GM23338 (cell line): ENCODE measurements around the gene MYO18B. TPM values are rescaled to one million over a fixed set of nuclear protein-coding genes. Genes with fewer than 3 reads are reported as not detected.

Experiments
- ATAC-seq: fragments of 200-7000 bp; cut with Tn5 transposase; 3 replicates; pipeline ENCODE4 v1.9.1; 2020
- DNase-seq: peaks from one replicate; pipeline ENCODE4 v3.0.0-alpha.2; 2015; ENCODE audit warnings: low spot score
- H2AFZ ChIP-seq: fragments of 200-600 bp; sonication (generic); 2 replicates; pipeline ENCODE4 v1.8.0; 2016; ENCODE audit warnings: antibody characterized with exemption, mild to moderate bottlenecking, moderate library complexity
- H3F3A ChIP-seq: fragments of 200-600 bp; sonication (generic); replicated peaks from 2 replicates; pipeline ENCODE4 v1.8.0; 2017; ENCODE audit warnings: antibody characterized with exemption, mixed run types, low read depth
- H3K27ac ChIP-seq: fragments of 200-600 bp; sonication (generic); 2 replicates; pipeline ENCODE4 v1.6.1; 2016; ENCODE audit warnings: low read depth
- H3K27me3 ChIP-seq: fragments of 200-600 bp; sonication (generic); 2 replicates; pipeline ENCODE4 v1.8.0; 2016; ENCODE audit warnings: mild to moderate bottlenecking, mixed run types, moderate library complexity; ENCODE audit not compliant: insufficient read depth
- H3K36me3 ChIP-seq: fragments of 200-600 bp; sonication (generic); 2 replicates; pipeline ENCODE4 v1.8.0; 2016; ENCODE audit warnings: mild to moderate bottlenecking; ENCODE audit not compliant: insufficient read depth
- H3K4me1 ChIP-seq: fragments of 200-600 bp; sonication (generic); 2 replicates; pipeline ENCODE4 v1.8.0; 2016; ENCODE audit warnings: mild to moderate bottlenecking, moderate library complexity; ENCODE audit not compliant: insufficient read depth
- H3K4me2 ChIP-seq: fragments of 200-600 bp; sonication (generic); 2 replicates; pipeline ENCODE4 v1.7.1; 2017; ENCODE audit warnings: mixed run types
- H3K4me3 ChIP-seq: fragments of 200-600 bp; sonication (generic); 2 replicates; pipeline ENCODE4 v1.6.1; 2016; ENCODE audit warnings: mixed run types
- H3K79me2 ChIP-seq: fragments of 200-600 bp; sonication (generic); replicated peaks from 2 replicates; pipeline ENCODE4 v1.8.0; 2017; ENCODE audit warnings: mild to moderate bottlenecking; ENCODE audit not compliant: insufficient read depth
- H3K9me2 ChIP-seq: fragments of 200-600 bp; sonication (generic); 2 replicates; pipeline ENCODE4 v1.8.0; 2017; ENCODE audit not compliant: insufficient read depth
- H4K20me1 ChIP-seq: fragments of 200-600 bp; sonication (generic); replicated peaks from 2 replicates; pipeline ENCODE4 v1.8.0; 2017; ENCODE audit warnings: mild to moderate bottlenecking; ENCODE audit not compliant: insufficient read depth
- H3K27ac Mint-ChIP-seq: 2 replicates; pipeline ENCODE4 v1.8.0; 2020; ENCODE audit warnings: inconsistent platforms, mild to moderate bottlenecking, moderate library complexity, mixed read lengths
- H3K27me3 Mint-ChIP-seq: 3 replicates; pipeline ENCODE4 v1.8.0; 2022; ENCODE audit warnings: low read depth, mild to moderate bottlenecking, moderate library complexity, mixed read lengths, inconsistent platforms; ENCODE audit not compliant: insufficient read depth, poor library complexity
- H3K36me3 Mint-ChIP-seq: 3 replicates; pipeline ENCODE4 v1.8.0; 2021; ENCODE audit warnings: low read depth, mild to moderate bottlenecking, inconsistent platforms, moderate library complexity, mixed read lengths
- H3K4me1 Mint-ChIP-seq: 3 replicates; pipeline ENCODE4 v1.8.0; 2020; ENCODE audit warnings: mild to moderate bottlenecking, inconsistent platforms, mixed read lengths
- H3K4me3 Mint-ChIP-seq: 3 replicates; pipeline ENCODE4 v1.8.0; 2021; ENCODE audit warnings: moderate library complexity, mild to moderate bottlenecking, inconsistent platforms, mixed read lengths
- H3K9me3 Mint-ChIP-seq: 3 replicates; pipeline ENCODE4 v1.8.0; 2020; ENCODE audit warnings: moderate library complexity, mild to moderate bottlenecking, inconsistent platforms, mixed read lengths
- CTCF ChIP-seq, 2 experiments: fragments of 200-600 bp in 1 of 2; sonication (generic) in 1 of 2; conservative IDR thresholded peaks; 2 replicates each; pipeline versions ENCODE4 v1.5.1 to v1.6.1; 2016 to 2017; ENCODE audit warnings: antibody characterized with exemption in 2 of 2, low read depth in 2 of 2, mild to moderate bottlenecking in 2 of 2, moderate library complexity in 1 of 2
- ETS1 ChIP-seq: IDR thresholded peaks from 2 replicates; pipeline ENCODE4 v1.6.1; 2016; ENCODE audit warnings: antibody characterized with exemption
- EZH2 ChIP-seq: fragments of 200-600 bp; sonication (generic); IDR thresholded peaks from one replicate; pipeline ENCODE4 v1.8.0; 2017; ENCODE audit warnings: antibody characterized with exemption, mild to moderate bottlenecking, low read depth; ENCODE audit not compliant: unreplicated experiment
- EZH2phosphoT487 ChIP-seq: fragments of 200-600 bp; sonication (generic); IDR thresholded peaks from one replicate; pipeline ENCODE4 v1.8.1; 2018; ENCODE audit warnings: antibody characterized with exemption; ENCODE audit not compliant: unreplicated experiment
- JUNB ChIP-seq: IDR thresholded peaks from one replicate; pipeline ENCODE4 v1.6.1; 2016; ENCODE audit warnings: antibody characterized with exemption; ENCODE audit not compliant: unreplicated experiment
- NANOG ChIP-seq: IDR thresholded peaks from 2 replicates; pipeline ENCODE4 v1.6.1; 2016; ENCODE audit warnings: antibody characterized with exemption, borderline replicate concordance
- POLR2AphosphoS5 ChIP-seq: IDR thresholded peaks from 2 replicates; pipeline ENCODE4 v1.6.1; 2016; ENCODE audit warnings: antibody characterized with exemption, low read depth
- STAT1 ChIP-seq: IDR thresholded peaks from one replicate; pipeline ENCODE4 v1.6.1; 2016; ENCODE audit warnings: antibody characterized with exemption; ENCODE audit not compliant: unreplicated experiment
- ZNF114 ChIP-seq: fragments of 250-450 bp; sonication (Bioruptor Pico); IDR thresholded peaks from 2 replicates; pipeline ENCODE4 v1.5.0; 2020; ENCODE audit warnings: mild to moderate bottlenecking, moderate library complexity
- ZNF331 ChIP-seq: fragments of 250-450 bp; sonication (Bioruptor Pico); IDR thresholded peaks from 2 replicates; pipeline ENCODE4 v1.5.0; 2020; ENCODE audit warnings: low read depth, mild to moderate bottlenecking, moderate library complexity
- ZNF462 ChIP-seq: fragments of 250-450 bp; sonication (Bioruptor Pico); IDR thresholded peaks from 2 replicates; pipeline ENCODE4 v1.5.0; 2020; ENCODE audit warnings: mild to moderate bottlenecking, moderate library complexity
- polyA plus RNA-seq: library from polyadenylated mRNA; unstranded; fragments of >200 nt; fragmentation: Nextera tagmentation; extraction: Ambion mirVana; gene quantifications from 2 replicates; pipeline ENCODE4 v1.2.1, GENCODE V29; 2016
- total RNA-seq: library from RNA; depleted of rRNA; stranded (reverse); fragments of >200 nt; shearing (Covaris generic); gene quantifications from 2 replicates; pipeline ENCODE4 v1.2.3, GENCODE V29; 2014

The MYO18B gene
- total and polyA plus RNA-seq, 2 experiments from 2014 or later, result 0.36 to 0.45 TPM

- TF ChIP-seq POLR2AphosphoS5 (no peak), ZNF331 (CRISPR knock-in tag) (no peak), STAT1 (no peak), ZNF462 (no peak), ETS1 (no peak)
Measured at GRCh38 chr22:25847451-25847850, 105.5 kb downstream of the MYO18B start (continued).

- Histone ChIP-seq H3K4me2 (no peak overlapping the region), H3K4me3 (no peak overlapping the region), H3K9me2 (no peaks in the 10 kb centered on the region), H3K79me2 (no peaks in the 10 kb centered on the region), H3F3A (no peaks in the 10 kb centered on the region), H3K27ac (no peak overlapping the region), H4K20me1 (no peaks in the 10 kb centered on the region), H3K36me3 (no peaks in the 10 kb centered on the region), H3K27me3 (no peaks in the 10 kb centered on the region), H2AFZ (no peak overlapping the region), H3K4me1 (no peaks in the 10 kb centered on the region)
- Mint-ChIP-seq H3K4me3 (no peak overlapping the region), H3K9me3 (no peaks in the 10 kb centered on the region), H3K27me3 (peaks cover 6% of the 10 kb centered on the region), H3K4me1 (no peaks in the 10 kb centered on the region), H3K27ac (no peak overlapping the region), H3K36me3 (no peaks in the 10 kb centered on the region)
- DNase-seq (no peak), ATAC-seq (no peak)
- no peak for TF ChIP-seq NANOG
- no peak for TF ChIP-seq ZNF331 (CRISPR knock-in tag)
- TF ChIP-seq EZH2phosphoT487, result no peak
- no peak for TF ChIP-seq JUNB
- TF ChIP-seq CTCF (conservative IDR thresholded peaks at IDR 0.05; ENCODE audit: low read depth in 2 of 2), result no peak
- TF ChIP-seq EZH2, result no peak
- no peak for TF ChIP-seq ZNF114 (CRISPR knock-in tag)
- no peak for TF ChIP-seq STAT1
- no peak for TF ChIP-seq ETS1
Measured at GRCh38 chr22:25848954-25849353, 107.0 kb downstream of the MYO18B start.
